Liver (tissue), 9 donors: Measurements from ENCODE around the gene ZNF654. TPM values are rescaled to one million over a fixed set of nuclear protein-coding genes. Genes with fewer than 3 reads are reported as not detected.

Source experiments
- DNase-seq: peaks from one replicate; pipeline ENCODE4 v3.0.0-alpha.2; 2017; ENCODE audit warnings: low spot score
- H3K27ac ChIP-seq, 2 donors: one replicate each; pipeline ENCODE4 v1.7.0; 2013; ENCODE audit warnings: inconsistent platforms in 2 of 2, low read length in 2 of 2, control low read depth in 1 of 2, low read depth in 1 of 2, mild to moderate bottlenecking in 1 of 2
- H3K27me3 ChIP-seq, 4 donors: one replicate each; pipeline versions ENCODE4 v1.6.1 to v1.7.0; 2013; ENCODE audit warnings: low read length in 3 of 4, inconsistent platforms in 1 of 4, mild to moderate bottlenecking in 1 of 4, moderate library complexity in 1 of 4; ENCODE audit not compliant: control insufficient read depth in 4 of 4, insufficient read depth in 4 of 4
- H3K36me3 ChIP-seq, 4 donors: one replicate each; pipeline versions ENCODE4 v1.6.1 to v1.7.0; 2013; ENCODE audit warnings: low read length in 3 of 4, mild to moderate bottlenecking in 3 of 4, low read depth in 1 of 4, moderate library complexity in 1 of 4; ENCODE audit not compliant: control insufficient read depth in 4 of 4, insufficient read depth in 3 of 4
- H3K4me1 ChIP-seq, 4 donors: one replicate each; pipeline versions ENCODE4 v1.6.1 to v1.7.0; 2013; ENCODE audit warnings: low read length in 3 of 4, mild to moderate bottlenecking in 3 of 4, moderate library complexity in 1 of 4; ENCODE audit not compliant: control insufficient read depth in 4 of 4, insufficient read depth in 4 of 4
- H3K4me3 ChIP-seq, 3 donors: one replicate each; pipeline versions ENCODE4 v1.6.1 to v1.7.0; 2013; ENCODE audit warnings: low read length in 3 of 3, control low read depth in 1 of 3, low read depth in 1 of 3, mild to moderate bottlenecking in 1 of 3
- H3K9ac ChIP-seq, 2 donors: one replicate each; pipeline ENCODE4 v1.7.0; 2013; ENCODE audit warnings: low read length in 2 of 2, mild to moderate bottlenecking in 2 of 2, moderate library complexity in 2 of 2, control low read depth in 1 of 2, low read depth in 1 of 2
- H3K9me3 ChIP-seq, 4 donors: one replicate each; pipeline versions ENCODE4 v1.6.1 to v1.7.0; 2013; ENCODE audit warnings: low read length in 3 of 4; ENCODE audit not compliant: control insufficient read depth in 4 of 4
- EGR1 ChIP-seq, 2 donors: IDR thresholded peaks; 2 replicates each; pipeline ENCODE4 v1.6.1; 2016 to 2018; ENCODE audit warnings: antibody characterized with exemption in 2 of 2, low read depth in 2 of 2
- FOXA1 ChIP-seq: IDR thresholded peaks from 2 replicates; pipeline ENCODE4 v1.6.1; 2016; ENCODE audit warnings: antibody characterized with exemption
- FOXA2 ChIP-seq: IDR thresholded peaks from 2 replicates; pipeline ENCODE4 v1.6.1; 2016; ENCODE audit warnings: antibody characterized with exemption
- GABPA ChIP-seq, 2 donors: IDR thresholded peaks in 1 of 2; conservative IDR thresholded peaks in 1 of 2; 2 replicates each; pipeline ENCODE4 v1.6.1; 2016; ENCODE audit warnings: antibody characterized with exemption in 2 of 2, mild to moderate bottlenecking in 1 of 2, moderate library complexity in 1 of 2
- HNF4A ChIP-seq, 2 donors: conservative IDR thresholded peaks; 2 replicates each; pipeline ENCODE4 v1.6.1; 2016; ENCODE audit warnings: antibody characterized with exemption in 2 of 2, mild to moderate bottlenecking in 2 of 2
- HNF4G ChIP-seq: IDR thresholded peaks from 2 replicates; pipeline ENCODE4 v1.6.1; 2016; ENCODE audit warnings: antibody characterized with exemption
- JUND ChIP-seq, 2 donors: IDR thresholded peaks; 2 replicates each; pipeline ENCODE4 v1.6.1; 2016; ENCODE audit warnings: antibody characterized with exemption in 2 of 2
- NR2F2 ChIP-seq: IDR thresholded peaks from 2 replicates; pipeline ENCODE4 v1.6.1; 2016; ENCODE audit warnings: antibody characterized with exemption
- RAD21 ChIP-seq, 2 donors: IDR thresholded peaks; 2 replicates each; pipeline ENCODE4 v1.6.1; 2016; ENCODE audit warnings: antibody characterized with exemption in 2 of 2, mild to moderate bottlenecking in 2 of 2
- RXRA ChIP-seq, 2 donors: IDR thresholded peaks; 2 replicates each; pipeline ENCODE4 v1.6.1; 2017 to 2018; ENCODE audit warnings: antibody characterized with exemption in 2 of 2, mild to moderate bottlenecking in 1 of 2
- SP1 ChIP-seq: IDR thresholded peaks from 2 replicates; pipeline ENCODE4 v1.6.1; 2018; ENCODE audit warnings: antibody characterized with exemption, mild to moderate bottlenecking
- TAF1 ChIP-seq: conservative IDR thresholded peaks from 2 replicates; pipeline ENCODE4 v1.6.1; 2016; ENCODE audit warnings: antibody characterized with exemption, mild to moderate bottlenecking
- YY1 ChIP-seq: IDR thresholded peaks from 2 replicates; pipeline ENCODE4 v1.6.1; 2016; ENCODE audit warnings: antibody characterized with exemption, mild to moderate bottlenecking
- WGBS: extraction: QIAGEN DNeasy Blood & Tissue Kit; methylation state at CpG from one replicate; pipeline ENCODE4 v1.1.7; 2013; 5-methylcytosine and 5-hydroxymethylcytosine counted together
- polyA plus RNA-seq, 2 donors: library from polyadenylated mRNA; stranded (reverse) in 1 of 2; unstranded in 1 of 2; fragments of 200-250 nt in 1 of 2; fragments of >200 nt in 1 of 2; fragmentation: Nextera tagmentation in 1 of 2; extraction: Ambion mirVana in 1 of 2; gene quantifications; one replicate each; pipeline versions ENCODE4 v1.2.1 to v1.2.3, GENCODE V29; 2013 to 2015
- total RNA-seq, 2 donors: library from RNA; depleted of rRNA; stranded (reverse); fragments of >200 nt; gene quantifications; one replicate each; pipeline ENCODE4 v1.2.3, GENCODE V29; 2014
- TF ChIP-seq, protein P1 (sequence below): IDR thresholded peaks from 2 replicates; pipeline ENCODE4 v1.6.1; 2016; ENCODE audit warnings: antibody characterized with exemption
- TF ChIP-seq, protein P2 (sequence below): IDR thresholded peaks from 2 replicates; pipeline ENCODE4 v1.6.1; 2016; ENCODE audit warnings: antibody characterized with exemption
- TF ChIP-seq, protein P3 (sequence below): IDR thresholded peaks from 2 replicates; pipeline ENCODE4 v1.6.1; 2016; ENCODE audit warnings: antibody characterized with exemption
- TF ChIP-seq, protein P4 (sequence below): fragments of 150-350 bp; IDR thresholded peaks from 2 replicates; pipeline ENCODE4 v1.5.1; 2017; ENCODE audit warnings: improper control_type of control experiment, low read depth, low read length; ENCODE audit not compliant: missing input control
- TF ChIP-seq, protein P5 (sequence below): IDR thresholded peaks from 2 replicates; pipeline ENCODE4 v1.6.1; 2016; ENCODE audit warnings: antibody characterized with exemption, mild to moderate bottlenecking
- donor health status: healthy.
- donor health status: healthy.
- donor health status: healthy.
- donor health status: healthy.
- donor health status: healthy.

Gene ZNF654
- total and polyA plus RNA-seq, 4 donors = 2.2 to 10.1 (median 5.4) TPM

DNA sequence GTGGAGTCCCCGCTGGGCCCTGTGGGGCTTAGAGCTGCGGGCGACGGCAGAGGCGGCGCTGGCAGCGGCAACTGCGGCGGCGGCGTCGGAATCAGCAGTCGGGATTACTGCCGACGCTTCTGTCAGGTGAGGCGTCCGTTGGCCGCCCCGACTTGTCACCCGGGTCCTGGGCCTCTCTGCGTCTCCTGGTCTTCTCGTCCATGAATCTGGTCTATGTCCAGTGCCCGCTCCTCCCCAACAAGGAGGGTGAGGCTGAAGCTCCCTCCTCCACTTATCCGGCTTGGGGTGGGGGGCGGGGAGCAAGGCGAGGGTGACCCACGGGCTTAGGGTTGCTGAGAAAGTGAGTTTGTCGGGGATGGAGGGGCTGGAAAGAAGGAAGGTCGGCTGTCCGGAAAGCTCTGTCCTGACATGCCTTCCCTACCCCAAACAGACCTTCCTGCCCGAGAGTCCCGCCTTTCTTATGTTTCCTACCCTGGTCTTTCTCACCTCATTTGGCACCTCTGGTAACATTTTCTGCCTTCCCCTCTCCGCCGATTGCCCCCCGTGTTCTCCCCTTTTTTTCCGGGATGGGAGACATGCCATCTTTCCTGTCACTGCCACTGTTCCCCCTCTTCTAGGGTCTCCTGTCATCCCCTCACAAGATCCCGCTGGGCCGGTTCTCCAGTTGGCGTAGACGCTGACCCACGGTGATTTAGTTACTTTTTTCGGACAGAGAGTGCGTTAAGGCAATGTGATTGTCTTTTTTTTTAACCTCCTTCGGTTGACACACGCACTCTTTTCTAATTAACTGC is 520 bp downstream of the ZNF654 start:
- TF ChIP-seq HNF4G (no peak), YY1 (peak; percentile 2)
- Histone ChIP-seq H3K36me3 (peaks cover 5 to 13% (median 7%) of the 10 kb centered on the region in 4 donors), H3K27ac (peak overlapping the region; percentile 93 to 94), H3K4me1 (peaks cover 0 to 34% (median 24%) of the 10 kb centered on the region in 4 donors), H3K27me3 (no peaks in the 10 kb centered on the region), H3K9ac (peak overlapping the region; percentile 40 to 83), H3K4me3 (peak overlapping the region; percentile 78 to 92 (median 86)), H3K9me3 (no peaks in the 10 kb centered on the region)
- WGBS = under 1% methylated on average over 45 of the region's 45 CpGs
- peak; percentile 41 for DNase-seq

DNA sequence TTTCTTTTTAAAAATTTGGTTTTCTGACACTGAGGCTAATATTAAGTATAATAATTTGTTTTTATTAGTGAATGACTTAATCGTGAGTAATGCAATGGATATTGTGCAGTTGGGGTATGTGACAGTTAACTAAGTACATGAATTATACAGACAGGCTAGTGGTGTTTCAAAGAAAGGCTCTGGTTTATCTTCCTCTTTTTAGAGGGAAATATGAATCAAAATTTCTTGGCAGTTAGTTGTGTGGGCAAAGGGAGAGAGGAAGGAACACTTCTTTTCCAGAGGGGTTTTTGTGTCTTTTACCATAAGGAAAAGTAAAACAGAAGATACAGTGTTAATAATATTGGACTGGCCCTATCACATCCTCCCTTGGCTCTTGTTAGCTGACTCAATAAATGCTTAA is 2.7 kb downstream of the ZNF654 start:
- peaks cover 0 to 34% (median 24%) of the 10 kb centered on the region in 4 donors for H3K4me1 ChIP-seq
- DNase-seq = no peak
- no peak overlapping the region for H3K27ac ChIP-seq
- no peak for TF ChIP-seq TAF1
- TF ChIP-seq, protein P1, sequence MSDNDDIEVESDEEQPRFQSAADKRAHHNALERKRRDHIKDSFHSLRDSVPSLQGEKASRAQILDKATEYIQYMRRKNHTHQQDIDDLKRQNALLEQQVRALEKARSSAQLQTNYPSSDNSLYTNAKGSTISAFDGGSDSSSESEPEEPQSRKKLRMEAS = no peak
- TF ChIP-seq FOXA1 = no peak
- TF ChIP-seq YY1 = no peak
- TF ChIP-seq JUND (IDR thresholded peaks at IDR 0.05) = no peak
- TF ChIP-seq HNF4A (conservative IDR thresholded peaks at IDR 0.05) = no peak
- TF ChIP-seq, protein P2, sequence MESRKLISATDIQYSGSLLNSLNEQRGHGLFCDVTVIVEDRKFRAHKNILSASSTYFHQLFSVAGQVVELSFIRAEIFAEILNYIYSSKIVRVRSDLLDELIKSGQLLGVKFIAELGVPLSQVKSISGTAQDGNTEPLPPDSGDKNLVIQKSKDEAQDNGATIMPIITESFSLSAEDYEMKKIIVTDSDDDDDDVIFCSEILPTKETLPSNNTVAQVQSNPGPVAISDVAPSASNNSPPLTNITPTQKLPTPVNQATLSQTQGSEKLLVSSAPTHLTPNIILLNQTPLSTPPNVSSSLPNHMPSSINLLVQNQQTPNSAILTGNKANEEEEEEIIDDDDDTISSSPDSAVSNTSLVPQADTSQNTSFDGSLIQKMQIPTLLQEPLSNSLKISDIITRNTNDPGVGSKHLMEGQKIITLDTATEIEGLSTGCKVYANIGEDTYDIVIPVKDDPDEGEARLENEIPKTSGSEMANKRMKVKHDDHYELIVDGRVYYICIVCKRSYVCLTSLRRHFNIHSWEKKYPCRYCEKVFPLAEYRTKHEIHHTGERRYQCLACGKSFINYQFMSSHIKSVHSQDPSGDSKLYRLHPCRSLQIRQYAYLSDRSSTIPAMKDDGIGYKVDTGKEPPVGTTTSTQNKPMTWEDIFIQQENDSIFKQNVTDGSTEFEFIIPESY = no peak
- TF ChIP-seq NR2F2 = no peak
- TF ChIP-seq EGR1 (IDR thresholded peaks at IDR 0.05; ENCODE audit: low read depth in 2 of 2) = no peak
- TF ChIP-seq, protein P3, sequence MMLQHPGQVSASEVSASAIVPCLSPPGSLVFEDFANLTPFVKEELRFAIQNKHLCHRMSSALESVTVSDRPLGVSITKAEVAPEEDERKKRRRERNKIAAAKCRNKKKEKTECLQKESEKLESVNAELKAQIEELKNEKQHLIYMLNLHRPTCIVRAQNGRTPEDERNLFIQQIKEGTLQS = no peak
- TF ChIP-seq, protein P4, sequence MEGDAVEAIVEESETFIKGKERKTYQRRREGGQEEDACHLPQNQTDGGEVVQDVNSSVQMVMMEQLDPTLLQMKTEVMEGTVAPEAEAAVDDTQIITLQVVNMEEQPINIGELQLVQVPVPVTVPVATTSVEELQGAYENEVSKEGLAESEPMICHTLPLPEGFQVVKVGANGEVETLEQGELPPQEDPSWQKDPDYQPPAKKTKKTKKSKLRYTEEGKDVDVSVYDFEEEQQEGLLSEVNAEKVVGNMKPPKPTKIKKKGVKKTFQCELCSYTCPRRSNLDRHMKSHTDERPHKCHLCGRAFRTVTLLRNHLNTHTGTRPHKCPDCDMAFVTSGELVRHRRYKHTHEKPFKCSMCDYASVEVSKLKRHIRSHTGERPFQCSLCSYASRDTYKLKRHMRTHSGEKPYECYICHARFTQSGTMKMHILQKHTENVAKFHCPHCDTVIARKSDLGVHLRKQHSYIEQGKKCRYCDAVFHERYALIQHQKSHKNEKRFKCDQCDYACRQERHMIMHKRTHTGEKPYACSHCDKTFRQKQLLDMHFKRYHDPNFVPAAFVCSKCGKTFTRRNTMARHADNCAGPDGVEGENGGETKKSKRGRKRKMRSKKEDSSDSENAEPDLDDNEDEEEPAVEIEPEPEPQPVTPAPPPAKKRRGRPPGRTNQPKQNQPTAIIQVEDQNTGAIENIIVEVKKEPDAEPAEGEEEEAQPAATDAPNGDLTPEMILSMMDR = no peak
- no peak for TF ChIP-seq RXRA (IDR thresholded peaks at IDR 0.05)
- TF ChIP-seq, protein P5, sequence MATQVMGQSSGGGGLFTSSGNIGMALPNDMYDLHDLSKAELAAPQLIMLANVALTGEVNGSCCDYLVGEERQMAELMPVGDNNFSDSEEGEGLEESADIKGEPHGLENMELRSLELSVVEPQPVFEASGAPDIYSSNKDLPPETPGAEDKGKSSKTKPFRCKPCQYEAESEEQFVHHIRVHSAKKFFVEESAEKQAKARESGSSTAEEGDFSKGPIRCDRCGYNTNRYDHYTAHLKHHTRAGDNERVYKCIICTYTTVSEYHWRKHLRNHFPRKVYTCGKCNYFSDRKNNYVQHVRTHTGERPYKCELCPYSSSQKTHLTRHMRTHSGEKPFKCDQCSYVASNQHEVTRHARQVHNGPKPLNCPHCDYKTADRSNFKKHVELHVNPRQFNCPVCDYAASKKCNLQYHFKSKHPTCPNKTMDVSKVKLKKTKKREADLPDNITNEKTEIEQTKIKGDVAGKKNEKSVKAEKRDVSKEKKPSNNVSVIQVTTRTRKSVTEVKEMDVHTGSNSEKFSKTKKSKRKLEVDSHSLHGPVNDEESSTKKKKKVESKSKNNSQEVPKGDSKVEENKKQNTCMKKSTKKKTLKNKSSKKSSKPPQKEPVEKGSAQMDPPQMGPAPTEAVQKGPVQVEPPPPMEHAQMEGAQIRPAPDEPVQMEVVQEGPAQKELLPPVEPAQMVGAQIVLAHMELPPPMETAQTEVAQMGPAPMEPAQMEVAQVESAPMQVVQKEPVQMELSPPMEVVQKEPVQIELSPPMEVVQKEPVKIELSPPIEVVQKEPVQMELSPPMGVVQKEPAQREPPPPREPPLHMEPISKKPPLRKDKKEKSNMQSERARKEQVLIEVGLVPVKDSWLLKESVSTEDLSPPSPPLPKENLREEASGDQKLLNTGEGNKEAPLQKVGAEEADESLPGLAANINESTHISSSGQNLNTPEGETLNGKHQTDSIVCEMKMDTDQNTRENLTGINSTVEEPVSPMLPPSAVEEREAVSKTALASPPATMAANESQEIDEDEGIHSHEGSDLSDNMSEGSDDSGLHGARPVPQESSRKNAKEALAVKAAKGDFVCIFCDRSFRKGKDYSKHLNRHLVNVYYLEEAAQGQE = no peak
- TF ChIP-seq FOXA2 = no peak
- no peak for TF ChIP-seq RAD21 (IDR thresholded peaks at IDR 0.05)
- no peak for TF ChIP-seq GABPA (IDR thresholded peaks at IDR 0.05 in 1 of 2, conservative IDR thresholded peaks at IDR 0.05 in 1 of 2)
- no peak for TF ChIP-seq SP1
- TF ChIP-seq HNF4G = no peak
- H3K9me3 ChIP-seq = no peaks in the 10 kb centered on the region
- no peaks in the 10 kb centered on the region for H3K27me3 ChIP-seq
- no peak overlapping the region for H3K4me3 ChIP-seq
- no peak overlapping the region for H3K9ac ChIP-seq
- 53% methylated on average over 1 of the region's 1 CpG for WGBS
- H3K36me3 ChIP-seq = no peaks in the 10 kb centered on the region
